ENCODE results near the gene ARMC12.

Gene ARMC12

GRCh38 chr6:35796236-35796635 lies 59.4 kb downstream of the ARMC12 start:
- Mint-ChIP-seq H3K9me3 (no peaks in the 10 kb centered on the region), H3K4me3 (no peak overlapping the region), H3K27me3 (no peaks in the 10 kb centered on the region), H3K36me3 (no peaks in the 10 kb centered on the region), H3K27ac (no peak overlapping the region), H3K4me1 (no peaks in the 10 kb centered on the region)

DNA sequence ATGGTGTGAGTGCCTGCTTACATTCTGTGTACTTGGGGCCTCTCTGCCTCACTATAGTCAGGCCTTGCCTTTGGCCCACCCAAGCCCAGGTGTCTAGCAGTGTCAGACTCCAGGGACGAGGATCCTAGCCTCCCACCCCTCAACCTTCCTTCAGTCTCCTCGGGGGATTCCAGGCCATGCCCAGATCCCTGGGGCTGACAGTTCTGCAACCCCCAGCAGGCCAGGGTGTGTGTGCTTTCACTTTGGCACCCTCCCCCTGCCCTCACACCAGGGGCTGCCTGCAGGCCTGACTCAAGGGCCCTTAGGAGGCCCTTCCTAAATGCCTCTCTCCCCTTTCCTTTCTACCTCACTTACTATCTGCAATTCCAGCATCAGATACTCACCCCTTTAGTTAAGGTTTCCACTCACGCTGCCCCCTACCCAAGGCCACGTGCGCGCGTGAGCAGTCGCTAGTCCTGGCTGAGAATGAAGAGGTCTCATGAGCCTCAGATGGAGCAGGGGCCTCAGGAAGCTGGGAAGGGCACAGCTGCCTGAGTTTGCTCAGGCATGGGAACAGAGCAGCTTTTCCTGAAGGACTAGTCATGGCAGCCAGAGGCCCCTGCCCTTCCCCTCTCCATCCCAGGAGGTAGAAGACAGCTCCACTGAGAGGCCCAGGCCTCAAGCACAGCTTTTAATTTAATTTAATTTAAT lies 61.1 kb downstream of the ARMC12 start:
- Mint-ChIP-seq H3K4me1 (no peaks in the 10 kb centered on the region), H3K27ac (no peak overlapping the region), H3K27me3 (no peaks in the 10 kb centered on the region), H3K36me3 (no peaks in the 10 kb centered on the region), H3K9me3 (no peaks in the 10 kb centered on the region), H3K4me3 (no peak overlapping the region)

Data from activated naive CD4-positive, alpha-beta T cell treated with anti-CD3 and anti-CD28 coated beads, Interleukin-2, amount 50 U/mL, for 24 hours (primary cell).